Gastroesophageal sphincter (tissue), 3 donors: ENCODE results near the gene CFAP58.

Source experiments
- CTCF ChIP-seq, 4 experiments: fragments of 200-600 bp in 2 of 4; fragments of 450-650 bp in 2 of 4; sonication (generic) in 1 of 4; IDR thresholded peaks; one replicate each; pipeline ENCODE4 v1.5.1; 2017 to 2019; ENCODE audit warnings: antibody characterized with exemption in 4 of 4, mild to moderate bottlenecking in 2 of 4, moderate library complexity in 2 of 4
- EP300 ChIP-seq: sonication (generic); formaldehyde crosslinking; IDR thresholded peaks from one replicate; pipeline ENCODE4 v1.6.1; 2017; ENCODE audit warnings: antibody characterized with exemption, mild to moderate bottlenecking
- POLR2A ChIP-seq, 2 donors: fragments of 450-650 bp; IDR thresholded peaks; one replicate each; pipeline ENCODE4 v1.6.1; 2017; ENCODE audit warnings: antibody characterized with exemption in 2 of 2, mild to moderate bottlenecking in 2 of 2, moderate library complexity in 1 of 2
- POLR2AphosphoS5 ChIP-seq: sonication (generic); formaldehyde crosslinking; IDR thresholded peaks from one replicate; pipeline ENCODE4 v1.6.1; 2017; ENCODE audit warnings: antibody characterized with exemption

- TF ChIP-seq CTCF (IDR thresholded peaks at IDR 0.05) (no peak), EP300 (no peak), POLR2A (IDR thresholded peaks at IDR 0.05) (no peak), POLR2AphosphoS5 (no peak)
Measured at GRCh38 chr10:104387130-104387888, 33.7 kb downstream of the CFAP58 start.
